ENCODE data around the gene PAPSS1. TPM values are rescaled to one million over a fixed set of nuclear protein-coding genes. Genes with fewer than 3 reads are reported as not detected.
A peak's percentile ranks its signal among the peaks of the same experiment; 100 is the strongest.

PAPSS1 gene
- total and polyA plus RNA-seq, 2 experiments from 2014 or later, result 72.0 to 85.8 TPM

GRCh38 chr4:107757864-107758476 lies 37.9 kb upstream of the PAPSS1 start:
- peaks cover 19% of the 10 kb centered on the region for H3K4me1 Mint-ChIP-seq
- H3F3A ChIP-seq (replicated peaks; ENCODE audit: low read depth), result no peaks in the 10 kb centered on the region
- H3K4me2 ChIP-seq, result no peak overlapping the region
- no peaks in the 10 kb centered on the region for H3K27me3 ChIP-seq (ENCODE audit: insufficient read depth)
- H3K27me3 Mint-ChIP-seq (ENCODE audit: insufficient read depth, low read depth, poor library complexity), result peaks cover 4% of the 10 kb centered on the region
- H3K9me3 Mint-ChIP-seq, result peaks cover 22% of the 10 kb centered on the region
- ATAC-seq (no peak), DNase-seq (ENCODE audit: low spot score) (peak; percentile 63)
- H2AFZ ChIP-seq, result no peak overlapping the region
- H3K4me1 ChIP-seq (ENCODE audit: insufficient read depth), result peaks cover 36% of the 10 kb centered on the region
- no peak overlapping the region for H3K4me3 Mint-ChIP-seq
- H3K27ac ChIP-seq (ENCODE audit: low read depth), result no peak overlapping the region
- peaks cover 4% of the 10 kb centered on the region for H3K9me2 ChIP-seq (ENCODE audit: insufficient read depth)
- peak in 1 of 2 experiments; percentile 69; a peak in 3 of 4 replicates for TF ChIP-seq CTCF (conservative IDR thresholded peaks at IDR 0.05; ENCODE audit: low read depth in 2 of 2)
- no peak for TF ChIP-seq STAT1 (IDR thresholded peaks at IDR 0.05; ENCODE audit: unreplicated experiment)
- no peak overlapping the region for H3K4me3 ChIP-seq
- H3K79me2 ChIP-seq (replicated peaks; ENCODE audit: insufficient read depth), result no peaks in the 10 kb centered on the region
- H4K20me1 ChIP-seq (replicated peaks; ENCODE audit: insufficient read depth), result no peaks in the 10 kb centered on the region
- H3K27ac Mint-ChIP-seq, result no peak overlapping the region
- H3K36me3 Mint-ChIP-seq (ENCODE audit: low read depth), result peaks cover 24% of the 10 kb centered on the region
- H3K36me3 ChIP-seq (ENCODE audit: insufficient read depth), result no peaks in the 10 kb centered on the region

GRCh38 chr4:107757283-107757682 lies 37.2 kb upstream of the PAPSS1 start:
- H3F3A ChIP-seq (replicated peaks; ENCODE audit: low read depth), result no peaks in the 10 kb centered on the region
- H3K4me3 ChIP-seq, result no peak overlapping the region
- Mint-ChIP-seq H3K36me3 (ENCODE audit: low read depth) (peaks cover 24% of the 10 kb centered on the region), H3K27me3 (ENCODE audit: insufficient read depth, low read depth, poor library complexity) (peaks cover 4% of the 10 kb centered on the region), H3K9me3 (peaks cover 22% of the 10 kb centered on the region), H3K4me3 (no peak overlapping the region), H3K27ac (no peak overlapping the region), H3K4me1 (peaks cover 19% of the 10 kb centered on the region)
- no peak for TF ChIP-seq STAT1 (IDR thresholded peaks at IDR 0.05; ENCODE audit: unreplicated experiment)
- H3K36me3 ChIP-seq (ENCODE audit: insufficient read depth), result no peaks in the 10 kb centered on the region
- no peak overlapping the region for H3K4me2 ChIP-seq
- H3K79me2 ChIP-seq (replicated peaks; ENCODE audit: insufficient read depth), result no peaks in the 10 kb centered on the region
- ATAC-seq, result no peak
- peaks cover 36% of the 10 kb centered on the region for H3K4me1 ChIP-seq (ENCODE audit: insufficient read depth)
- H4K20me1 ChIP-seq (replicated peaks; ENCODE audit: insufficient read depth), result no peaks in the 10 kb centered on the region
- peaks cover 10% of the 10 kb centered on the region for H3K9me2 ChIP-seq (ENCODE audit: insufficient read depth)
- DNase-seq (ENCODE audit: low spot score), result no peak
- no peak overlapping the region for H2AFZ ChIP-seq
- H3K27me3 ChIP-seq (ENCODE audit: insufficient read depth), result no peaks in the 10 kb centered on the region
- H3K27ac ChIP-seq (ENCODE audit: low read depth), result no peak overlapping the region

GRCh38 chr4:107755841-107756356 lies 35.9 kb upstream of the PAPSS1 start:
- H3K27me3 Mint-ChIP-seq (ENCODE audit: insufficient read depth, low read depth, poor library complexity), result peaks cover 4% of the 10 kb centered on the region
- Histone ChIP-seq H3K9me2 (ENCODE audit: insufficient read depth) (peaks cover 18% of the 10 kb centered on the region), H3F3A (replicated peaks; ENCODE audit: low read depth) (no peaks in the 10 kb centered on the region), H4K20me1 (replicated peaks; ENCODE audit: insufficient read depth) (no peaks in the 10 kb centered on the region), H3K27ac (ENCODE audit: low read depth) (no peak overlapping the region), H3K4me2 (0 out of 2 replicates have a peak overlapping the region, but pooled peaks have one; percentile 15), H3K36me3 (ENCODE audit: insufficient read depth) (no peaks in the 10 kb centered on the region), H3K27me3 (ENCODE audit: insufficient read depth) (no peaks in the 10 kb centered on the region), H3K4me3 (no peak overlapping the region), H3K79me2 (replicated peaks; ENCODE audit: insufficient read depth) (no peaks in the 10 kb centered on the region), H3K4me1 (ENCODE audit: insufficient read depth) (peaks cover 36% of the 10 kb centered on the region), H2AFZ (no peak overlapping the region)
- H3K4me1 Mint-ChIP-seq, result peaks cover 19% of the 10 kb centered on the region
- peaks cover 22% of the 10 kb centered on the region for H3K9me3 Mint-ChIP-seq
- no peak overlapping the region for H3K27ac Mint-ChIP-seq
- DNase-seq (ENCODE audit: low spot score) (peak; percentile 45), ATAC-seq (no peak; the same call in 2 of the 3 replicates)
- H3K36me3 Mint-ChIP-seq (ENCODE audit: low read depth), result peaks cover 24% of the 10 kb centered on the region
- TF ChIP-seq JUNB (IDR thresholded peaks at IDR 0.05; ENCODE audit: unreplicated experiment), result no peak
- no peak overlapping the region for H3K4me3 Mint-ChIP-seq
